Left lung (tissue), 10 donors: ENCODE measurements around the gene MRC2. TPM values are rescaled to one million over a fixed set of nuclear protein-coding genes. Genes with fewer than 3 reads are reported as not detected.
A peak's percentile ranks its signal among the peaks of the same experiment; 100 is the strongest.

Experiments used
- ATAC-seq: fragments of 200-7000 bp; cut with Tn5 transposase; one replicate; pipeline ENCODE4 v1.9.1; 2020; ENCODE audit warnings: moderate library complexity
- DNase-seq, 4 donors: peaks; one replicate each; pipeline ENCODE4 v3.0.0-alpha.2; 2013 to 2020
- H3K27ac ChIP-seq, 2 donors: fragments of 200-600 bp; sonication (generic) in 1 of 2; one replicate each; pipeline versions ENCODE4 v1.5.0 to v1.8.0; 2020 to 2021
- H3K27me3 ChIP-seq, 2 donors: fragments of 200-600 bp; sonication (generic) in 1 of 2; one replicate each; pipeline versions ENCODE4 v1.5.0 to v1.8.0; 2020 to 2021
- H3K36me3 ChIP-seq, 2 donors: fragments of 200-600 bp; sonication (generic) in 1 of 2; one replicate each; pipeline versions ENCODE4 v1.5.0 to v1.8.0; 2020 to 2021
- H3K4me1 ChIP-seq, 2 donors: fragments of 200-600 bp; one replicate each; pipeline ENCODE4 v1.8.0; 2021
- H3K4me3 ChIP-seq, 2 donors: fragments of 200-600 bp; sonication (generic) in 1 of 2; one replicate each; pipeline versions ENCODE4 v1.5.0 to v1.8.0; 2020 to 2021; ENCODE audit warnings: mild to moderate bottlenecking in 1 of 2
- H3K9me3 ChIP-seq, 2 donors: fragments of 200-600 bp; sonication (generic) in 1 of 2; one replicate each; pipeline versions ENCODE4 v1.5.0 to v1.8.0; 2020 to 2021
- CTCF ChIP-seq, 2 donors: fragments of 200-600 bp; sonication (generic) in 1 of 2; IDR thresholded peaks; one replicate each; pipeline versions ENCODE4 v1.5.0 to v1.8.0; 2021; ENCODE audit warnings: antibody characterized with exemption in 2 of 2
- intact Hi-C, 2 donors: fragments of 100-400 bp; cut with DNase I; formaldehyde crosslinking; loops; one replicate each; pipeline versions ENCODE4 v1.11.2 to v1.14.2; 2022
- polyA plus RNA-seq, 6 donors: library from polyadenylated mRNA; unstranded; fragments of 120-200 nt; gene quantifications; one replicate each; pipeline ENCODE4 v1.2.1, GENCODE V29; 2013; ENCODE audit not compliant: insufficient read length in 6 of 6
- total RNA-seq, 2 donors: library from RNA; stranded (reverse); fragmentation: NEBNext Ultra II Directional; extraction: Animal tissue kit (Norgen Biotek cat#: 25700); gene quantifications; one replicate each; pipeline ENCODE4 v1.2.1, GENCODE V29; 2021
- donor health status: DM: no; HTN: yes; CAD: no.
- donor health status: DM: no; HTN: no; CAD: no.

Gene MRC2
- total and polyA plus RNA-seq, 8 donors, result 84.5 to 151 (median 101) TPM

- ATAC-seq, result no peak
These were observed 17.2 kb downstream of the MRC2 start for GRCh38 chr17:62644487-62645173.

GRCh38 chr17:62648251-62648955 lies 20.9 kb downstream of the MRC2 start:
- intact Hi-C loops, result no loop called here
- peaks cover 0 to 5% of the 10 kb centered on the region in 2 donors for H3K27me3 ChIP-seq
- no peaks in the 10 kb centered on the region for H3K36me3 ChIP-seq
- peak; percentile 6 for ATAC-seq
- H3K4me3 ChIP-seq, result no peak overlapping the region
- no peak for TF ChIP-seq CTCF (IDR thresholded peaks at IDR 0.05)
- H3K9me3 ChIP-seq, result no peaks in the 10 kb centered on the region
- peaks cover 16 to 26% of the 10 kb centered on the region in 2 donors for H3K4me1 ChIP-seq
- peak in 1 of 4 donors; percentile 8 for DNase-seq
- peak overlapping the region; percentile 22 to 41 for H3K27ac ChIP-seq

More at GRCh38 chr17:62644487-62645173, 17.2 kb downstream of the MRC2 start:
- Histone ChIP-seq H3K4me1 (peaks cover 5 to 10% of the 10 kb centered on the region in 2 donors), H3K36me3 (no peaks in the 10 kb centered on the region), H3K4me3 (no peak overlapping the region), H3K27me3 (no peaks in the 10 kb centered on the region), H3K9me3 (no peaks in the 10 kb centered on the region), H3K27ac (no peak overlapping the region)
- no peak for TF ChIP-seq CTCF (IDR thresholded peaks at IDR 0.05)
- intact Hi-C loops, result no loop called here
- no peak for DNase-seq

- no peak for TF ChIP-seq CTCF (IDR thresholded peaks at IDR 0.05)
- intact Hi-C loops, result no loop called here
- Histone ChIP-seq H3K9me3 (no peaks in the 10 kb centered on the region), H3K27me3 (peaks cover 0 to 5% of the 10 kb centered on the region in 2 donors), H3K4me1 (peaks cover 22 to 32% of the 10 kb centered on the region in 2 donors), H3K36me3 (no peaks in the 10 kb centered on the region), H3K27ac (peak overlapping the region; percentile 22 to 41), H3K4me3 (no peak overlapping the region)
- DNase-seq (no peak), ATAC-seq (no peak)
These were observed 21.5 kb downstream of the MRC2 start for GRCh38 chr17:62648956-62649294.

- Histone ChIP-seq H3K27me3 (peaks cover 0 to 5% of the 10 kb centered on the region in 2 donors), H3K4me1 (peaks cover 24 to 38% of the 10 kb centered on the region in 2 donors), H3K27ac (no peak overlapping the region), H3K36me3 (no peaks in the 10 kb centered on the region), H3K9me3 (no peaks in the 10 kb centered on the region), H3K4me3 (no peak overlapping the region)
- no peak for DNase-seq
- TF ChIP-seq CTCF (IDR thresholded peaks at IDR 0.05), result no peak
- intact Hi-C loops, result no loop called here
- ATAC-seq, result no peak
These were observed 22.1 kb downstream of the MRC2 start for GRCh38 chr17:62649570-62649969.

GRCh38 chr17:62650587-62650986 lies 23.1 kb downstream of the MRC2 start:
- Histone ChIP-seq H3K4me3 (no peak overlapping the region), H3K27ac (no peak overlapping the region), H3K4me1 (peaks cover 24 to 38% of the 10 kb centered on the region in 2 donors), H3K9me3 (no peaks in the 10 kb centered on the region), H3K27me3 (peaks cover 0 to 5% of the 10 kb centered on the region in 2 donors), H3K36me3 (no peaks in the 10 kb centered on the region)
- ATAC-seq, result no peak
- no peak for TF ChIP-seq CTCF (IDR thresholded peaks at IDR 0.05)
- intact Hi-C loops, result no loop called here
- no peak for DNase-seq
